ENCODE measurements around the gene CELSR1. TPM values are rescaled to one million over a fixed set of nuclear protein-coding genes. Genes with fewer than 3 reads are reported as not detected.

CELSR1 gene
- total RNA-seq, 1 experiment from 2014 or later: 37.6 TPM

GRCh38 chr22:46346680-46347405 lies 190.6 kb downstream of the CELSR1 start:
- Histone ChIP-seq H4K20me1 (ENCODE audit: insufficient read depth) (peaks cover 20% of the 10 kb centered on the region; the same call in 1 of the 2 replicates), H3K4me1 (replicated peaks; ENCODE audit: insufficient read depth) (no peaks in the 10 kb centered on the region), H3K9me3 (ENCODE audit: insufficient read depth, low read depth) (no peaks in the 10 kb centered on the region), H3K4me2 (no peak overlapping the region), H3K79me2 (ENCODE audit: low read depth) (no peaks in the 10 kb centered on the region), H3K27me3 (ENCODE audit: insufficient read depth, low read depth) (no peaks in the 10 kb centered on the region), H3K4me3 (no peak overlapping the region), H3K9me2 (ENCODE audit: insufficient read depth) (no peaks in the 10 kb centered on the region), H3K36me3 (ENCODE audit: low read depth) (peaks cover 47% of the 10 kb centered on the region), H3K27ac (no peak overlapping the region), H2AFZ (no peak overlapping the region), H3F3A (ENCODE audit: insufficient read depth, low read depth) (peaks cover 17% of the 10 kb centered on the region)
- TF ChIP-seq, protein P1, sequence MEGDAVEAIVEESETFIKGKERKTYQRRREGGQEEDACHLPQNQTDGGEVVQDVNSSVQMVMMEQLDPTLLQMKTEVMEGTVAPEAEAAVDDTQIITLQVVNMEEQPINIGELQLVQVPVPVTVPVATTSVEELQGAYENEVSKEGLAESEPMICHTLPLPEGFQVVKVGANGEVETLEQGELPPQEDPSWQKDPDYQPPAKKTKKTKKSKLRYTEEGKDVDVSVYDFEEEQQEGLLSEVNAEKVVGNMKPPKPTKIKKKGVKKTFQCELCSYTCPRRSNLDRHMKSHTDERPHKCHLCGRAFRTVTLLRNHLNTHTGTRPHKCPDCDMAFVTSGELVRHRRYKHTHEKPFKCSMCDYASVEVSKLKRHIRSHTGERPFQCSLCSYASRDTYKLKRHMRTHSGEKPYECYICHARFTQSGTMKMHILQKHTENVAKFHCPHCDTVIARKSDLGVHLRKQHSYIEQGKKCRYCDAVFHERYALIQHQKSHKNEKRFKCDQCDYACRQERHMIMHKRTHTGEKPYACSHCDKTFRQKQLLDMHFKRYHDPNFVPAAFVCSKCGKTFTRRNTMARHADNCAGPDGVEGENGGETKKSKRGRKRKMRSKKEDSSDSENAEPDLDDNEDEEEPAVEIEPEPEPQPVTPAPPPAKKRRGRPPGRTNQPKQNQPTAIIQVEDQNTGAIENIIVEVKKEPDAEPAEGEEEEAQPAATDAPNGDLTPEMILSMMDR (conservative IDR thresholded peaks at IDR 0.05): no peak
- TF ChIP-seq EZH2 (IDR thresholded peaks at IDR 0.05; ENCODE audit: low read depth): no peak
- intact Hi-C loops (cut with micrococcal nuclease; ENCODE audit: unreplicated experiment): no loop called here
- no TSS peak for BruUV-seq (replicated peaks)
- CTCF ChIA-PET: no interaction called here
- POLR2A ChIA-PET (ENCODE audit: unreplicated experiment): interaction anchor here (0.7 kb wide), 1 partner anchor 443 kb away, joined by 4 read pairs; no protein-coding TSS in a partner anchor
- no peak for DNase-seq

DNA sequence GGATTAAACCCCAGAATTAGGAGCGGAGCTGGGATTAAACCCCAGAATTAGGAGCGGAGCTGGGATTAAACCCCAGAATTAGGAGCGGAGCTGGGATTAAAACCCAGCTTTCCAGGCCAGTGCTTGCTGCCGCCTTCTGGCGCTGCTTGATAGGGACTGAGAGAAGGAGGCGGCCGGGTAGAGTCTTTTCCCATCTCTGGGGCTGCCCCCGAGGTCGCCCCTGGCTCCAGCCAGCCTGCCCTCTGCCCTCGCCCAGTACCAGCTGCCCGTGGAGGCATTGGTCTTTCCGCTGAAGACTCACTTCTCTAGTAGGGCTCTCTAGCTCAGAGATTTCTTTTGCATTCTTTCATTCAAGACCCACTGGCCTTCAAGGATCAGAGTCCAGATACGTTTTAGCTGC lies 196.7 kb downstream of the CELSR1 start:
- ChIA-PET CTCF (no interaction called here), POLR2A (ENCODE audit: unreplicated experiment) (interaction anchor here (0.6 kb wide), 1 partner anchor 220 kb away, joined by 7 read pairs; no protein-coding TSS in a partner anchor)
- Histone ChIP-seq H3K9me3 (ENCODE audit: insufficient read depth, low read depth) (no peaks in the 10 kb centered on the region), H3K27me3 (ENCODE audit: insufficient read depth, low read depth) (no peaks in the 10 kb centered on the region), H3K4me3 (no peak overlapping the region), H3K4me1 (replicated peaks; ENCODE audit: insufficient read depth) (peaks cover 10% of the 10 kb centered on the region), H3K4me2 (no peak overlapping the region), H2AFZ (no peak overlapping the region), H3K36me3 (ENCODE audit: low read depth) (peaks cover 63% of the 10 kb centered on the region), H4K20me1 (ENCODE audit: insufficient read depth) (peaks cover 26% of the 10 kb centered on the region), H3K79me2 (ENCODE audit: low read depth) (peaks cover 41% of the 10 kb centered on the region), H3F3A (ENCODE audit: insufficient read depth, low read depth) (no peaks in the 10 kb centered on the region), H3K9me2 (ENCODE audit: insufficient read depth) (no peaks in the 10 kb centered on the region), H3K27ac (no peak overlapping the region)
- no TSS peak for BruUV-seq (replicated peaks)
- no peak for DNase-seq
- TF ChIP-seq EZH2 (IDR thresholded peaks at IDR 0.05; ENCODE audit: low read depth): no peak
- TF ChIP-seq, protein P1 (conservative IDR thresholded peaks at IDR 0.05): no peak
- intact Hi-C loops (cut with micrococcal nuclease; ENCODE audit: unreplicated experiment): no loop called here

DNA sequence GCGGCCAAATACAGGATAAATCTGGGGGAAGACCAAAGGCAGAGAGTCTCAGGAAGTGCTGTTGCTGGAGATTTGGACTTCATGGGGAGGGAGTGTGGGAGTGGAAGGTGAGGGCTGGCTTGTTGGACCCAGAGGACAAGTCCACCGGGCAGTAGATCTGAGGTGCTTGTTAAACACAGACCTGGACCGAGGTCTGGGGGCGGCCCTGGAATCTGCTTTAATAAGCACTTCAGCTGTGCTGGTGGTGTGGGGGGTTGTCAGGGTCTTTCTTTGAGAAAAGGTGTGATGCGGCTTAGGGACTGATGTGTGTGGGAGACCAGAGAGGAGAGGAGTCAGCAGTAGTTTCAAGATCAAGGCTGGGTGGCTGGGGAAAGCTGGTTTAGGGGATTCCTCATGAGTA lies 197.5 kb downstream of the CELSR1 start:
- intact Hi-C loops (cut with micrococcal nuclease; ENCODE audit: unreplicated experiment): no loop called here

More for the DNA sequence above, 197.5 kb downstream of the CELSR1 start:
- BruUV-seq (replicated peaks): no TSS peak
- Histone ChIP-seq H3K9me3 (ENCODE audit: insufficient read depth, low read depth) (no peaks in the 10 kb centered on the region), H3F3A (ENCODE audit: insufficient read depth, low read depth) (no peaks in the 10 kb centered on the region), H3K36me3 (ENCODE audit: low read depth) (peaks cover 58% of the 10 kb centered on the region), H3K4me2 (no peak overlapping the region), H3K27ac (no peak overlapping the region), H3K27me3 (ENCODE audit: insufficient read depth, low read depth) (no peaks in the 10 kb centered on the region), H3K79me2 (ENCODE audit: low read depth) (peaks cover 42% of the 10 kb centered on the region), H2AFZ (no peak overlapping the region), H4K20me1 (ENCODE audit: insufficient read depth) (peaks cover 26% of the 10 kb centered on the region), H3K4me3 (no peak overlapping the region), H3K9me2 (ENCODE audit: insufficient read depth) (no peaks in the 10 kb centered on the region), H3K4me1 (replicated peaks; ENCODE audit: insufficient read depth) (peaks cover 11% of the 10 kb centered on the region)
- TF ChIP-seq EZH2 (IDR thresholded peaks at IDR 0.05; ENCODE audit: low read depth): no peak
- TF ChIP-seq, protein P1 (conservative IDR thresholded peaks at IDR 0.05): no peak
- ChIA-PET POLR2A (ENCODE audit: unreplicated experiment) (interaction anchor here (0.6 kb wide), 1 partner anchor 438 kb away, joined by 6 read pairs; no protein-coding TSS in a partner anchor), CTCF (no interaction called here)
- no peak for DNase-seq
